Keratinocyte (primary cell): Measurements from ENCODE around the gene PLEKHO1. TPM values are rescaled to one million over a fixed set of nuclear protein-coding genes. Genes with fewer than 3 reads are reported as not detected.

Experiments used
- DNase-seq: peaks from one replicate; pipeline ENCODE4 v3.0.0-alpha.2; 2011; ENCODE audit warnings: low read depth, missing footprints, low spot score
- FAIRE-seq: peaks from 2 replicates; lab custom pipeline; 2011; peaks lifted over from hg19 to GRCh38; lab: Jason Lieb, UNC
- H2AFZ ChIP-seq: 2 replicates; pipeline ENCODE4 v1.6.0; 2012; ENCODE audit warnings: low read length, control low read depth, inconsistent platforms; ENCODE audit not compliant: control insufficient read depth
- H3K27ac ChIP-seq: 2 replicates; pipeline ENCODE4 v1.5.1; 2011; ENCODE audit warnings: low read length; ENCODE audit not compliant: control insufficient read depth, insufficient read depth
- H3K27me3 ChIP-seq: 3 replicates; pipeline ENCODE4 v1.6.0; 2011; ENCODE audit warnings: low read length; ENCODE audit not compliant: control insufficient read depth, insufficient read depth; ENCODE audit errors: extremely low read depth
- H3K36me3 ChIP-seq, 2 experiments: 2 replicates in 1 of 2; 3 replicates in 1 of 2; pipeline ENCODE4 v1.5.1; 2011; ENCODE audit warnings: low read length in 2 of 2, mild to moderate bottlenecking in 1 of 2; ENCODE audit not compliant: control insufficient read depth in 2 of 2, insufficient read depth in 2 of 2; ENCODE audit errors: extremely low read depth in 1 of 2
- H3K4me1 ChIP-seq: 3 replicates; pipeline ENCODE4 v1.5.1; 2011; ENCODE audit warnings: low read length; ENCODE audit not compliant: control insufficient read depth, insufficient read depth; ENCODE audit errors: extremely low read depth
- H3K4me2 ChIP-seq: 3 replicates; pipeline ENCODE4 v1.6.0; 2011; ENCODE audit warnings: low read depth, low read length; ENCODE audit not compliant: control insufficient read depth, insufficient read depth; ENCODE audit errors: extremely low read depth
- H3K4me3 ChIP-seq, 3 experiments: fragments of 200-600 bp in 1 of 3; sonication (generic) in 1 of 3; 2 replicates in 2 of 3; 3 replicates in 1 of 3; pipeline ENCODE4 v1.5.1; 2011 to 2016; ENCODE audit warnings: low read length in 3 of 3, mild to moderate bottlenecking in 3 of 3, control low read depth in 2 of 3, inconsistent platforms in 1 of 3, low read depth in 1 of 3, mixed read lengths in 1 of 3, mixed run types in 1 of 3, moderate library complexity in 1 of 3; ENCODE audit not compliant: control insufficient read depth in 2 of 3, insufficient read depth in 2 of 3; ENCODE audit errors: extremely low read depth in 1 of 3
- H3K79me2 ChIP-seq: 2 replicates; pipeline ENCODE4 v1.6.0; 2012; ENCODE audit warnings: low read length; ENCODE audit not compliant: control insufficient read depth, insufficient read depth
- H3K9ac ChIP-seq: 3 replicates; pipeline ENCODE4 v1.6.0; 2011; ENCODE audit warnings: low read length; ENCODE audit not compliant: control insufficient read depth, insufficient read depth; ENCODE audit errors: extremely low read depth
- H3K9me1 ChIP-seq: 3 replicates; pipeline ENCODE4 v1.6.0; 2011; ENCODE audit warnings: low read length; ENCODE audit not compliant: control insufficient read depth, insufficient read depth; ENCODE audit errors: extremely low read depth
- H3K9me3 ChIP-seq: 2 replicates; pipeline ENCODE4 v1.5.1; 2012; ENCODE audit warnings: low read depth, low read length; ENCODE audit not compliant: control insufficient read depth
- H4K20me1 ChIP-seq: 3 replicates; pipeline ENCODE4 v1.6.0; 2011; ENCODE audit warnings: low read length; ENCODE audit not compliant: control insufficient read depth, insufficient read depth; ENCODE audit errors: extremely low read depth
- CTCF ChIP-seq, 3 experiments: IDR thresholded peaks in 1 of 3; conservative IDR thresholded peaks in 1 of 3; optimal IDR thresholded peaks in 1 of 3; 2 replicates in 2 of 3; 3 replicates in 1 of 3; pipeline versions ENCODE3 to v1.5.1; 2011; ENCODE audit warnings: low read length in 3 of 3, mild to moderate bottlenecking in 3 of 3, moderate library complexity in 2 of 3, control low read depth in 1 of 3, inconsistent platforms in 1 of 3; ENCODE audit not compliant: insufficient read depth in 2 of 3; ENCODE audit errors: extremely low read depth in 1 of 3
- EZH2 ChIP-seq: IDR thresholded peaks from one replicate; pipeline ENCODE4 v1.6.1; 2012; ENCODE audit warnings: inconsistent platforms, mild to moderate bottlenecking, low read length, moderate library complexity
- dilution Hi-C: fragments of 300-500 bp; cut with MboI; formaldehyde crosslinking; loops from one replicate; pipeline ENCODE4 v1.7.0; 2020; ENCODE audit warnings: low sequenced_read_pairs; ENCODE audit not compliant: extremely low pct_ligation_motif_present
- polyA plus RNA-seq, 5 experiments: library from polyadenylated mRNA; depleted of rRNA in 3 of 5; stranded (reverse) in 3 of 5; stranded (forward) in 1 of 5; unstranded in 1 of 5; fragments of >200 nt; gene quantifications; 1 replicate in 1 of 5; 2 replicates in 3 of 5; 3 replicates in 1 of 5; pipeline versions ENCODE4 v1.2.1 to v1.2.3, GENCODE V29; 2011 to 2012; ENCODE audit warnings: missing spikeins in 2 of 5, low read depth in 1 of 5, low replicate concordance in 1 of 5

Gene PLEKHO1
- polyA plus RNA-seq, 1 donor (not counting 4 experiments of a cell fraction or from before 2014, with no cell fraction given): 2.7 TPM

GRCh38 chr1:150180474-150180873 is 30.8 kb downstream of the PLEKHO1 start:
- TF ChIP-seq CTCF (optimal IDR thresholded peaks at IDR 0.05 in 1 of 3, IDR thresholded peaks at IDR 0.05 in 1 of 3, conservative IDR thresholded peaks at IDR 0.05 in 1 of 3; ENCODE audit: extremely low read depth in 1 of 3, insufficient read depth in 2 of 3, low read length in 3 of 3) (no peak), EZH2 (no peak)
- no peak for FAIRE-seq
- no peaks in the 10 kb centered on the region for H4K20me1 ChIP-seq

GRCh38 chr1:150182247-150182646 is 32.5 kb downstream of the PLEKHO1 start:
- TF ChIP-seq EZH2 (no peak), CTCF (optimal IDR thresholded peaks at IDR 0.05 in 1 of 3, IDR thresholded peaks at IDR 0.05 in 1 of 3, conservative IDR thresholded peaks at IDR 0.05 in 1 of 3; ENCODE audit: extremely low read depth in 1 of 3, insufficient read depth in 2 of 3, low read length in 3 of 3) (no peak)
- H3K27ac ChIP-seq: no peak overlapping the region
- no peak overlapping the region for H2AFZ ChIP-seq
- H3K9me1 ChIP-seq: no peaks in the 10 kb centered on the region
- H3K36me3 ChIP-seq: no peaks in the 10 kb centered on the region
- no peaks in the 10 kb centered on the region for H3K27me3 ChIP-seq
- no peaks in the 10 kb centered on the region for H4K20me1 ChIP-seq
- dilution Hi-C loops: no loop called here
- no peak overlapping the region for H3K4me2 ChIP-seq
- FAIRE-seq (no peak), DNase-seq (no peak)
- H3K4me1 ChIP-seq: peaks cover 10% of the 10 kb centered on the region
- H3K79me2 ChIP-seq: no peaks in the 10 kb centered on the region
- H3K9me3 ChIP-seq: no peaks in the 10 kb centered on the region
- H3K9ac ChIP-seq: no peak overlapping the region
- no peak overlapping the region for H3K4me3 ChIP-seq

More at GRCh38 chr1:150180474-150180873, 30.8 kb downstream of the PLEKHO1 start:
- peaks cover 6% of the 10 kb centered on the region for H3K4me1 ChIP-seq
- no peak overlapping the region for H3K4me2 ChIP-seq
- no peaks in the 10 kb centered on the region for H3K9me3 ChIP-seq
- no peak for DNase-seq
- H3K36me3 ChIP-seq: no peaks in the 10 kb centered on the region
- no peaks in the 10 kb centered on the region for H3K79me2 ChIP-seq
- H3K27ac ChIP-seq: no peak overlapping the region
- H3K9ac ChIP-seq: no peak overlapping the region
- H2AFZ ChIP-seq: no peak overlapping the region
- H3K27me3 ChIP-seq: no peaks in the 10 kb centered on the region
- H3K9me1 ChIP-seq: no peaks in the 10 kb centered on the region
- dilution Hi-C loops: no loop called here
- H3K4me3 ChIP-seq: no peak overlapping the region
